ENCODE measurements around the gene GTPBP6. TPM values are rescaled to one million over a fixed set of nuclear protein-coding genes. Genes with fewer than 3 reads are reported as not detected.
"Not testable (repeated sequence)": the region's sequence is repeated elsewhere in the genome, so short reads cannot be mapped to it uniquely, and the experiment has no call there.

GTPBP6 gene
- total RNA-seq, 2 donors from 2014 or later: 47.2 to 53.6 TPM

DNA sequence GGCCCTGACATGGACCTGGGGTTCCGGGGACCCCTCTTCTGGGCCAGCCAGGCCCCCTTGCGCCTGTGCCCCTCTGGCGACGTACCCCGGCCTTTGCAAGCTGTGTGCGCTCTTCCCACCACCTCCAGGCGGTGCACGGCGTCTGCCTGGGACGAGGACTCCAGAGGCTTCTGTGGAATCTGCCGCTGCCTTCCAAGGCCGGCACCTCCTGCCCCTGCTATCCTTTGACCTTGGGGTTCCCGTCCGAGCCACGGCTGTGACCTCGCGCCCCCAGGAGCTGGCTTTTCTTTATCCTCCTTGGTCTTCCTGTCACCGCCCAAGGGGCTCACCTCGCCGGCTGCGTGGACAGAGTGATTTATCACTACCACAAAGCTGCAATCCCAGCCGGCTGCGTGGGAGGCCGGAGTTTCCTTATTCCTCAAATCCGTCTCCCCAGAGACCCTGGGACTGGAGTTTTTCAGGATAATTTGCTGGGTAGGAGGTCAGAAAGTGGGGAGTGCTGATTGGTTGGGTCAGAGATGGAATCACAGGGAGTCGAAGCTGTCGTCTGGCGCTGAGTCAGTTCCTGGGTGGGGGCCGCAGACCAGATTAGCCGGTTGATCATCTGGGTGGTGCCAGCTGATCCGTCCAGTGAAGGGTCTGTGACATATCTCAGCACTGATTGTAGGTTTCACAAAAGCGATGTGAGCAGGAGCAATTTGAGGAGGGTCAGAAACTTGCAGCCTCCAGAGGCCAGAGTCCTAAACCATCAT is 57.3 kb downstream of the GTPBP6 start:
- H3K9me3 Mint-ChIP-seq: no peaks in the 10 kb centered on the region
- no peaks in the 10 kb centered on the region for H3K36me3 Mint-ChIP-seq (ENCODE audit: insufficient read depth in 2 of 2)
- H3K27me3 Mint-ChIP-seq (ENCODE audit: low read depth): no peaks in the 10 kb centered on the region
- ATAC-seq (replicated peaks in 1 of 2) (no peak), DNase-seq (no peak)
- H3K4me1 Mint-ChIP-seq (ENCODE audit: low read depth): no peaks in the 10 kb centered on the region
- no peak overlapping the region for H3K4me3 Mint-ChIP-seq
- no peak overlapping the region for H3K27ac Mint-ChIP-seq

DNA sequence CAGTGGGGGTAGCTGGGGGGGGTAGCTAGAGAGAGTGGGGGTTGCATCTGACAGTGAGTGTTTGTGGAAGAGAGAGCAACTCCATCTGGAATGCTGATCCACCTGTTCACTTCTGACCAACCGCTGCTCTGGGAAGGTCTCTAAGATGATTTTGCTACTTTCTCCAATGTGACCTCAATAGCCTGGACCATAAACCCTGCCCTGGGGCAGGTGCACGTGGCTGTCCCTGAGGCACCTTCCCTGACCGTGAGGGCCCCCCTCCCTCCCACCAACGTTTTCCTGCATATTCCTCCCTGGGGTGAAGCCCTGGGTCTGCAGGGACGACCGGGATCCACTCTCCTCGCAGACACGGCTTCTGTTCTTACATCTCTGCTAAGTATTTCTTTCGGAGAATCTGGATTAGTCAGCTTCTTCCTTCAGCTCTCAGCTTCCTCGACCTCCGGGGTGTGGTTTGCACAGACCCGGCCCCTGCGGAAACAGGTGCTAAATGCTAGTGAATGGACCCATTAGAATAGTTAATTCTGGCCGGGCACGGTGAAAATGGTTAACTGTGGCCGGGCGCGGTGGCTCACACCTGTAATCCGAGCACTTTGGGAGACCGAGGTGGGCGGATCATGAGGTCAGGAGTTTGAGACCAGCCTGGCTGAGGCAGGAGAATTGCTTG is 58.8 kb downstream of the GTPBP6 start:
- no peak for DNase-seq
- no peaks in the 10 kb centered on the region for H3K4me1 Mint-ChIP-seq (ENCODE audit: low read depth)
- no peaks in the 10 kb centered on the region for H3K9me3 Mint-ChIP-seq
- H3K27me3 Mint-ChIP-seq (ENCODE audit: low read depth): no peaks in the 10 kb centered on the region
- peak overlapping the region in 1 of 2 donors; percentile 43 for H3K4me3 Mint-ChIP-seq
- no peak overlapping the region for H3K27ac Mint-ChIP-seq
- ATAC-seq (replicated peaks in 1 of 2): no peak
- no peaks in the 10 kb centered on the region for H3K36me3 Mint-ChIP-seq (ENCODE audit: insufficient read depth in 2 of 2)

GRCh38 chrX:258291-259040 is 60.1 kb downstream of the GTPBP6 start:
- Mint-ChIP-seq H3K4me1 (ENCODE audit: low read depth) (no peaks in the 10 kb centered on the region), H3K27ac (no peak overlapping the region), H3K9me3 (no peaks in the 10 kb centered on the region), H3K4me3 (no peak overlapping the region), H3K36me3 (ENCODE audit: insufficient read depth in 2 of 2) (no peaks in the 10 kb centered on the region), H3K27me3 (ENCODE audit: low read depth) (no peaks in the 10 kb centered on the region)
- no peak for ATAC-seq (replicated peaks in 1 of 2)
- no peak for DNase-seq

DNA sequence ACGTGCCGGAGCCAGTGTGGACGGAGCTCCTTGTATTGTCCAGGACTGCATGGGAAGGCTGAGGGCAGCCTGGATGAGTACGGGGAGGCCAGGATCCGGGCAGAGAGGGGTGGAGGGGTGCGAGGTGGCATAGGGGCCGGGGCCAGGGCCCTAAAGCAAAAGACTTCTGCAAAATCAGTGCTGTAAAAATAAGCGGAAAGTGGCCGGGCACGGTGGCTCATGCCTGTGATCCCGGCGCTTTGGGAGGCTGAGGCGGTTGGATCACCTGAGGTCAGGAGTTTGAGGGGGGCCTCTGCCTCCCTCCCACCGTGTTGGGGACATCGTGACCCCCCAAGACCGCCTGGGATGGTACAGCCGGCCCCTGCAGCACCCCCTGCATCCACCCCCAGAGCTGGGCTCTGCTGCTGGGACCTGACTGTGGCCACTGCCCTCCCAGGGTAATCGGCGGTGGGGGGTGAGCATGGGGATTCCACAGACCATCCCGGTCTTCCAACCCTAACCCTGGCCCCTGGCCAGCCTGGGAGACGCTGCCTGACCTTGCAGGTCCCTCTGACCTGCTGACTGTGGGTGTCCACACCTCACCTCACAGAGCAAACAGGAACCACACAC is 60.8 kb downstream of the GTPBP6 start:
- Mint-ChIP-seq H3K27me3 (ENCODE audit: low read depth) (no peaks in the 10 kb centered on the region), H3K36me3 (ENCODE audit: insufficient read depth in 2 of 2) (no peaks in the 10 kb centered on the region), H3K4me1 (ENCODE audit: low read depth) (no peaks in the 10 kb centered on the region), H3K4me3 (no peak overlapping the region), H3K9me3 (peaks cover 0 to 1% of the 10 kb centered on the region in 2 donors), H3K27ac (no peak overlapping the region)
- DNase-seq: no peak
- no peak for ATAC-seq (replicated peaks in 1 of 2)

- not testable (repeated sequence) for H3K27me3 Mint-ChIP-seq (ENCODE audit: low read depth); H3K9me3 Mint-ChIP-seq; H3K36me3 Mint-ChIP-seq (ENCODE audit: insufficient read depth in 2 of 2); H3K27ac Mint-ChIP-seq; H3K4me3 Mint-ChIP-seq; DNase-seq; ATAC-seq (replicated peaks in 1 of 2); H3K4me1 Mint-ChIP-seq (ENCODE audit: low read depth)
Measured at GRCh38 chrX:257054-257453, 61.5 kb downstream of the GTPBP6 start.

GRCh38 chrX:255923-256331 is 62.7 kb downstream of the GTPBP6 start:
- Mint-ChIP-seq H3K4me3 (no peak overlapping the region), H3K36me3 (ENCODE audit: insufficient read depth in 2 of 2) (peaks cover 2 to 4% of the 10 kb centered on the region in 2 donors), H3K27me3 (ENCODE audit: low read depth) (no peaks in the 10 kb centered on the region), H3K27ac (no peak overlapping the region), H3K9me3 (peaks cover 7 to 12% of the 10 kb centered on the region in 2 donors), H3K4me1 (ENCODE audit: low read depth) (peaks cover 14% of the 10 kb centered on the region)
- DNase-seq (no peak), ATAC-seq (replicated peaks in 1 of 2) (no peak)

Other genes with a start within 250 kb of the GTPBP6 start
- 10 to 100 TPM; 52.2 to 72.0 TPM for gene PLCXD1, start 37.4 kb downstream of the GTPBP6 start, total RNA-seq
- gene PPP2R3B, start 68.1 kb upstream of the GTPBP6 start, total RNA-seq: 10 to 100 TPM; 44.7 to 50.1 TPM

Measured in activated T-cell treated with anti-CD3 and anti-CD28 coated beads, Interleukin-2, amount 50 U/mL, for 72 hours (primary cell).